ENCODE results near the gene HOMER2. TPM values are rescaled to one million over a fixed set of nuclear protein-coding genes. Genes with fewer than 3 reads are reported as not detected.
A peak's percentile ranks its signal among the peaks of the same experiment; 100 is the strongest.
"Not testable (repeated sequence)": the region's sequence is repeated elsewhere in the genome, so short reads cannot be mapped to it uniquely, and the experiment has no call there.

Gene HOMER2
- polyA plus RNA-seq, 4 donors: 24.6 to 35.5 (median 29.7) TPM

DNA sequence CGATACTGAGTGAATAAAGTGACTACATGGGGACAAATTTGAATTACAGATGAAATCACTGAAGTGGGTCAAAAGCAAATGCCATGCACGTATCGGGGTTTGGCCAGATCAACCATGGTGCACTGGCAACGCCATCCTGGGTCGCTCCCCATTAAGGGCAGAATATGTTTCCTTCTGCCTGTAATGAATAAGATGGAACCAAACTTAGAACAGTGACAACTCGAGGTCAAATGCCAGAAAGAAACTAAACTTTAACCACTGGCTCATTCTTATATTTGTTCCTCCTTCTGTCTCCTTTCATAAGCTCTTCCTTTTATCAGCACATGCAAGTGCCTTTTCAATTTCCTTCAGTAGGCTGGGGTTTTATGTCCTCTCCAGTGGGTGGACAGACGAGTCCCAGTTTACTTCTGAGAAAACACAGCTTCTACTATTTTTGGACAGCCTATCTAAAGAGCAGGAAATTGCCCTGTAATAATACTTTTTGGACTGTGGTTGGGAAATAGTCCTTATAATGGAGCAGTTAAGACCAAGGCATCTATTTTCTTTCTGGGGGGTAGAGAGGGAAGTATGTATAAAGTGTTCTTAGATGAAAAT lies 81.7 kb downstream of the HOMER2 start:
- DNase-seq (ENCODE audit: low read depth in 4 of 4, low spot score in 2 of 4): no peak

DNA sequence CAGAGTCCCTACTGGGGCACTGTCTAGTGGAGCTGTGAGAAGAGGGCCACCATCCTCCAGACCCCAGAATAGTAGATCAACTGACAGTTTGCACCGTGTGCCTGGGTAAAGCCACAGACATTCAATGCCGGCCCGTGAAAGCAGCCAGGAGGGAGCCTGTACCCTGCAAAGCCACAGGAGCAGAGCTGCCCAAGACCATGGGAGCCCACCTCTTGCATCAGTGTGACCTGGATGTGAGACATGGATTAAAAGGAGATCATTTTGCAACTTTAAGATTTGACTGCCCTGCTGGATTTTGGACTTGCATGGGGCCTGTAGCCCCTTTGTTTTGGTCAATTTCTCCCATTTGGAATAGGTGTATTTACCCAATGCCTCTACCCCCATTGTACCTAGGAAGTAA lies 86.5 kb downstream of the HOMER2 start:
- DNase-seq (ENCODE audit: low read depth in 4 of 4, low spot score in 2 of 4): not testable (repeated sequence)

- not testable (repeated sequence) for DNase-seq (ENCODE audit: low read depth in 4 of 4, low spot score in 2 of 4)
These were observed 86.9 kb downstream of the HOMER2 start for GRCh38 chr15:82865581-82865980.

DNA sequence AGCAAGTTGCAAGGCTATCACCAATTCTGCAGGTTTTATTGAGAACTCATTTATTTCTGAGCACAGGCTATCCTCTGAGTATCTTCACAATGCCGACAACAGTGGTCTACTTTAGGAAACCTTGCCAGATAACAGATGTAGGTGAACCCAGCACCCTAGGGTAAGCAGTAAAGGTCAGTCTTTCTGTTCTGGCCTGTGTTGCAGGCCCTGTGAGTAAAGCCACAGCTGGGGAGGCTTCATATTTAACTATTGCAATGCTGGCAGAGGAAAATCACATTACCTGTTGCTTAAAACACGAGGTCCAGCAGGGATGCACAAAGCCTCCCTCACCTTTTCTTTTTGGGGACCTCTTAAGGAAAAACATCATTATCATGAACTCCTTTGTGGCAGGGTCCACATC lies 87.6 kb downstream of the HOMER2 start:
- no peak for DNase-seq (ENCODE audit: low read depth in 4 of 4, low spot score in 2 of 4)

- no peak for DNase-seq (ENCODE audit: low read depth in 4 of 4, low spot score in 2 of 4)
These were observed 89.6 kb downstream of the HOMER2 start for GRCh38 chr15:82862886-82863285.

DNA sequence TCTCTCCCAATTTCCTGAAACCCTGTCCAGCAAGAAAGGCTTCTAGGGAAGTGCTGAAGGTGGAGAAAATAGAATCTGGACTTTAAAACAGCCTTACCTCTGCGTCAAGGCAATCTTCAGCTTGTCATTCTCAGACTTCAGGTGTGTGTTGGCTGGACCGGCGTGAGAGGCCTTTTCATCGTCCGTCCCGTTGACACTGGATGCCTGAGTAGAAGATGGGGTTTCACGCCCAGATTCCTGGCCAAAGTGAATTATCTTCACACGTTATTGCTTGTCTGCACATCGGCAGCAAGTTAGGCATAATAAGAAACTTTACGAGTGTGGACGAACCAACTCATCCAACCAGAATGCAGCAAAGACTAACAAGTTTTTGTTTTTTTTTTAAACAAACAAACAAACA lies 93.6 kb downstream of the HOMER2 start:
- DNase-seq (ENCODE audit: low read depth in 4 of 4, low spot score in 2 of 4): no peak

DNA sequence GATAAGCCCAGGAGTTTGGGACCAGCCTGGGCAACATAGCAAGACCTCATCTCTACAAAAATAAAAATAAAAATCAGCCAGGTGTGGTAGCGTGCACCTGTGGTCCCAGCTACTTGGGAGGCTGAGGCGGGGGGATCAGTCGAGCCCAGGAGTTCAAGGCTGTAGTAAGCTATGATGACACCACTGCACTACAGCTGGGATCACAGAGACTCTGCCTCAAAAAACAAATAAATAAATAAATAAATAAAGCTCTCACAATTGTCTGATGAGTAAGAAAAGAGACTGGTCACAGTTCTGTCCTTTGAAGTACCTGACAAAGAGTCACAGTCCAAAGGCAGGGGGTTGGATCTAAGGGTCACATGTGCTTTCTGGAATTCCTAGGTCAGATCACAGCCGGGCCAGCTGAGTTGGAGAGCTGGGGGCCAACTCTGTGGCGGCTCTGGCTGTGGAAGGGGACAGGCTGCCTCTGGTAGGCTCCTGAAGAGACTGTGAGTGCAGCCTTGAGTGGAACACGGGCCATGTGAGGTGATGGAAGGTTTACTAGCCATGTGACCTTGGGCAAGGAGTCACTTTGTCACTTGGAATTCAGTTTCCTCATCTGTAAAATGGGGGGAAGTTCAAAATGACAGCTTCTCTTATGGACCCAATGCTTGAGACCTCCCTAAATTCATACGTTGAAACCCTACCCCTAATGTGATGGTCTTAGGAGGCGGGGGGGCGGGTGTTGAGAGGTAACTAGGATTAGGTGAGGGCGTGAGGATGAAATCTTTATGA lies 95.9 kb downstream of the HOMER2 start:
- no peak for DNase-seq (ENCODE audit: low read depth in 4 of 4, low spot score in 2 of 4)

DNA sequence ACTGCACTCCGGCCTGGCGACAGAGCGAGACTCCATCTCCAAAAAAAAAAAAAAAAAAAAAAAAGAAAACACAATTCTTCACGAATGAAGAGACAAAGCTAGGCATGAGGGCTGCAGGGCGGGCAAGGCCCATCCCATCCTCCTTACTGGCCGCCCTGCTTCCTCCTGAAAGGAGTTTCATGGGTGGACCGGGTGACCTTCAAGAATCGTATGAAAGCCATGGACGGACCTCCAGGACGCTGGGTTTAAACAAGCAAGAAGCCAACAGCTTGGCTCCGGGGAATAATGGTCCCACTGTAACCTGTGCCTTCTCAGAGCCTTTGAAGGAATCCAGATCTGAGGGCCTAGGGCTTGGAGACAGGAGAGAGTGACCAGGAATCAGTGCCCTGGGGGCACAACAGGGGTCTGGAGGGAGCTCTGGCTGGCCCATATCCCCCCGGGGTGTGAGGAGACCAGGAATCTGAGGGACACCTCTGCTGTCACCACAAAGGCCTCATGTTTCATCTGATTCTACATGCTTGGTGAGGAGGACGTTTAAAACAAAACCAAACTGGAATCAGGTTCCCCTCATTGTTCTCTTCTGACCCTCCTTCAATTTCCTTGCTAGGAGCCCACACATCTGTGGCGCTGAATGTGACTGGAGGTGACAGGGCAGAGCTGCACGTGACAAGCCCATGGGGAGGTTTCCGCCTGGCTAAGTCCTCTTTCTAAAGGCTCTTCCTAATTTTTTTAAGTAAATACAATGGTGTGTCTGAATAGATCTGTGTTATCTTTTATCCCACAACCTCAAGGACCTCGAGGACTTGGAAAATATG lies 97.0 kb downstream of the HOMER2 start:
- no peak for DNase-seq (ENCODE audit: low read depth in 4 of 4, low spot score in 2 of 4)

GRCh38 chr15:82854554-82854953 lies 98.0 kb downstream of the HOMER2 start:
- no peak for DNase-seq (ENCODE audit: low read depth in 4 of 4, low spot score in 2 of 4)

DNA sequence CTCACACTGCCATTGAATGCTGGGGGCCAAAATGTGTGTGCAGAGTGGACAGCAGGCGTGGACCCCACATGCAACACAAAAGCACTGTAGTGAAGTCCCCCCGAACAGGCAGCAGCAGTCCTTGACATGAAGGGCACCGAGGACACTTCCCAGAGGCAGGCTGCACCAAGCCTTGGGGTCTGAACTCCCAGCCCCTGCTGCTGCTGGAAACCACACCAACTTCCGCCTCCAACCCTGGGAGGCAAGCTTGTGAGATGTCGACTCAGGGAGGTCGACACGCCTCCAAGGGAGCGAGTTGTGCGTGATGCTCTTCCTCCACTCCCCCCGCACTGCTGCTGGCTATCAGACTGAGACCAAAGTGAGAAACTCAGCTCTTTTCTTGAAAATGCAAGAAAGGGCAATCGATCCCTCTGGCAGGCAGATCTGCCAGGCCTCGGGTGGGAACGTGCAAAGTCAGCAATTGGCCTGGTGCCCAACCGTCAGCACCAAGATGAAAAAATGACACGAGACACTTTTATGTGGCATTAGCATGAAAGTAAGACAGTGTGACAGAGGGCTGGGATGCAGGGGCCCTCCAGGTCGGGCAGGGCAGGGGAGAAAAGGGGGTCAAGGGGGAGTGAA lies 99.5 kb downstream of the HOMER2 start:
- DNase-seq (ENCODE audit: low read depth in 4 of 4, low spot score in 2 of 4): no peak

DNA sequence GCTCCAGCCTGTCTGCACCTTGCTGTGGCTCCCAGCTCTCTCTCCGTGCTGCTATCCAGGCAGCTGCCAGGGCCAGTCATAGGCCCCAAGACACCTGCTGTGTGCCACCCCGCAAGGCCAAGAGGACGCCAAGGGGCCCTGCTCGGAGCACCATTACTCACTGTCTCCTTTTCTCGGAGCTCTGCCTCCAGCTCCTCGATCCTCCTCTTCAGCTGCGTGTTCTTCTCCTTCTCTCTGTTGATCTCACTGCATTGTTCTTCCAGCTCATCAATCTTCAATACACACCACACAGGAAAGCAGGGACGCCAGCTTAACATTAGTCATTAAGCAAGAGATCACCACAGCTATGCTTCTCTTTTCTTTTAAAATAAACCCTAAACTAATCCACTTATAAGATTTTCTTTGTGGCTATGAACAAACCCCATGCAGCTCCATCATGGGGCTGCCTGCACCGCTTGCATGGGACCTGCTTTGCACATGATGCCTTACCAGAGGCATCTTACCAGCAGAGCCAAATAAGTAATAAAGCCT lies 100.5 kb downstream of the HOMER2 start:
- no peak for DNase-seq (ENCODE audit: low read depth in 4 of 4, low spot score in 2 of 4)

DNA sequence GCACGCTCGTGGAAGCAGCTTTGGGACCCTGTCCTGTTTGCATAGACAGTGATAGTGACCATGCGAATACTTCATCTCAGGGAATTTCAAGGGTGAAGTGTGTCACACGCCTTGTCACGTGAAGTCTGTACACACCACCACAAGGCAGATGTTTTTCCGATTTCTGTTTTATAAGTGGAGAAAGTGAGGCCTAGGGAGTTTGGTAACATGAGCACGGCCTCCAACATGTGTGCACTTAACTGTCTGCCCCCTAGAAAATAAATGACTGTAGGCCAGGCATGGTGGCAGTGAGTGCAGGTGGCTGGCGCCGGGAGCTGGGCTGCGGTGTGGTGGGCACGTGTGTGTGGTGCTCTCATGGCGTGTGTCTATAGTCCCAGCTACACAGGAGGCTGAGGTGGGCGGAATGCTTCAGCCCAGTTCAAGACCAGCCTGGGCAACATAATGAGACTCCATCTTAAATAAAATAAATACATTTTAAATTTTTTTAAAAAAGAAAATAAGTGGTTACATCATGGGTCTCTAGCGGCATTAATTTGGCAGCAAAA lies 101.1 kb downstream of the HOMER2 start:
- DNase-seq (ENCODE audit: low read depth in 4 of 4, low spot score in 2 of 4): no peak

DNA sequence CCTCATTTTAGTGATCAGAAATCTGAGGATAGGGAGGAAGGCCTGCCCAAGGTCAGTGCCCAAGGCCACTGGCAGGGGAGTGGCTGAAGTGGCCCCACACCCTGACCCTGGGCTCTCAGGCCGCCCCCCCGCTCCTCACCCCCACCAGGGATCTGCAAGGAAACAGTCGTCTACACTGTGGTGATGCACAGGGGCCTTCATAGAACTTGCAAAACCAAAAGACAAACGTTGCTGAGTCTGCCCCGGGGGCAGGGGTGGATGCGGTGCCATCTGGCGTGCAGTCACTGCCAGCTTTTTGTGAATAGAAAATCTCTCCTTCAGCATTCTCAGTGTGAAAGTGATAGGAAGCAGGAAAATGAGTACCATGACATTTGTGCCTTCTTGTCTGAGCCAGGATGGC lies 101.8 kb downstream of the HOMER2 start:
- no peak for DNase-seq (ENCODE audit: low read depth in 4 of 4, low spot score in 2 of 4)

DNA sequence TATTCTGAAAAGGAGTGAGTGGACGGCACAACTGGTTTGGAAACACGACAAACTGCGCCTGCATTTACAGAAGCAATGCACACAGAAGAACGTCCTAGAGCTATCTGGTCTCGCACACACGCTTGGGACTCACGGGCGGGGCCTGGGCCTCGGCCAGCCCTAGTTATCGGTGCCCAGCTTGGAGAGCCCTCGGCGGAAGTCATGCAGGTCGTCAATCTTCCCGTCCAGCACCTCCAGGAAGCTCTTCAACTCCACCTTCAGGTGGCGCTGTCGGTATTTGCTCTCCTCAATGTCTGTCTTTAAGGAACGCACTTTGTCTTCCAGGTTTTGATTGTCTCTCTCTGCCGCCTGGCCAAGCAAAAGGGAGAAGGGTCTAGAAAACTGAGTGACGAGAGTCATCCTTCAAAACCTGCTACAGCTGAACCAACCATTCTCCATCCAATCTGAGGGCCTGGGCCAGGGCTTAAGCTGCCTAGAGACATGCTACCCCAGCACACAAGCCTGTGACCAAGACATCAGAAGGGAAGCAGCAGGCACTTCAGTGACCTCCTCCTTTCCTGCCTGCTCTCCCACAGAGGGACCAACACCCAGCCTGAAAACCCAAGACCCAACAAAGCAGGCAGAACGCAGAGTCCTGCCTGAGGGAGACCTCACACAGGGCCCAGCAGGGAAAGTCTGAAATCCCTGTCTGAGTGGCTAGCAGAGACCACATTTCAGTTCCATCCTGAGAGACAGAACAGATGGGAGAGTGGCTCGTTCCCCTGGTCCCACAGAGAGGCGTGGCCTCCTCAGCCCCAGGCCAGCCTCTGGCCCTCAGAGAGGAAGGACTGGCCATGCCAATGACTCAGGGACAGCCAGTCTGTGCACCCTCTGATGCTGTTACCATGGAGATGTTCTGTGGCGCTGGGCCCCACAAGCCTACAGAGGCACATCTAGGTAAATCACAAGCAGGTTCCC lies 102.7 kb downstream of the HOMER2 start:
- DNase-seq (ENCODE audit: low read depth in 4 of 4, low spot score in 2 of 4): peak; percentile 55 to 81 (median 62)

- DNase-seq (ENCODE audit: low read depth in 4 of 4, low spot score in 2 of 4): no peak
These were observed 104.1 kb downstream of the HOMER2 start for GRCh38 chr15:82848241-82848993.

DNA sequence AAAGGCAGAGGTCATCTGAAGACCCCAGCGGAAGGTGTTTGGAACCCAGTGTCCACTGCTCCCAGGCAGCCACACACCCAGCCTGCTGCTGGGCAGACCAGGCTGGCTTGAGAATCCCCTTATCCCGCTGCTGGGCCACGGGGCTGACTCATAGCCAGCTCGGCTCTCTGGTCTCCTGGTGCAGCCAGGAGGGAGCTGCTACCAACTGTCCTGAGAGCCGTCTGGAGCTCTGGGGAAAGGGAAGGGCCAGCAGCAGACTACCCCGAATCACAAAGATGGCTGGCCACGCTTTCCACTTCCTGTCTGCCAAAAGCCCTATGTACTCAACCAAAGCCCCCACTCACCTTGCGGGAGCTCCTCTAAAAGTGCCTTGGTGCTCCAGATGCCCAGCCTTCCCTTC lies 104.8 kb downstream of the HOMER2 start:
- DNase-seq (ENCODE audit: low read depth in 4 of 4, low spot score in 2 of 4): no peak

- DNase-seq (ENCODE audit: low read depth in 4 of 4, low spot score in 2 of 4): no peak
These were observed 105.9 kb downstream of the HOMER2 start for GRCh38 chr15:82846621-82847020.

DNA sequence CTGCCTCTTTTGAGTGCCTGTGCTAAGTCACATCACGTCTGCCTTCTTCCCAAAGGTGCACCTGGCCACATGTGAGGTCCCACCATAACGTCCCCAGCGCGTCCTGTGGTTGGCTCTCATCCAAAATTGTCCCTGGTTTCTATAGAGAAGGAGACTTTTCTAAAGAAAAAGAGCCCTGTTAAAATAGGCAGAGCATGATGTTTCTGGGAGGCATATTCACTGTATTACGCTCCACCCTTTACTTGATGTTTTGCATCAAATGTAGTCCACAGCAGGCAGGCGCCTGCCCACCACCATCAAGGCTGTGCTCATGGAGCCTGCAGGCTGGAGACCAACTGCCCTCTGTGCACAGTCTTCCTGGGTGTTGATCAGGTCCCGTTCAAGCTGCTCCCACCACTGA lies 106.8 kb downstream of the HOMER2 start:
- no peak for DNase-seq (ENCODE audit: low read depth in 4 of 4, low spot score in 2 of 4)

DNA sequence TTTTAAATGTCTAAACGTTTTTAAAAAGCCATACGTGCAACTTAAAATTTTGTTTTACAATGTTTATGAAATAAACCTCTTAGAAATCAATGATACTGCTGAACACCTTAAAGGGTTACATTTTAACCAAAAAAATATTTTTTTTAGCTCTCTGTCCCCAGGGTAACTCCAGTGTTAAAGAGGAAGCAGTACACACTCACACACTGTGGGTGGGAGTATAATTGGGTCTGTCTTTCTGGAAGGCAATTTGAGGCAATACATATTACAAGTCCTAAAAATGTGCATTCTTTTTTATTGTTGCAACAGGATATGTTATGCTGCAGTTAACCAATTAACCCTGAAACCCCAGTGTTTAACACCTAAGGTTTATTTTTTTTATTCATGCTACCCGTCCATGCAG lies 109.0 kb downstream of the HOMER2 start:
- no peak for DNase-seq (ENCODE audit: low read depth in 4 of 4, low spot score in 2 of 4)
